SU-DHL-6 (cell line): ENCODE measurements around the gene CDC42BPG.

ENCODE experiments used
- H2AFZ ChIP-seq: fragments of 200-600 bp; sonication (generic); 2 replicates; pipeline ENCODE4 v1.6.1; 2014; ENCODE audit warnings: low read depth, mild to moderate bottlenecking, moderate library complexity, mixed read lengths, antibody characterized with exemption, low read length; ENCODE audit not compliant: severe bottlenecking
- H3F3A ChIP-seq: fragments of 200-600 bp; shearing (Covaris generic); 2 replicates; pipeline ENCODE4 v1.6.0; 2016; ENCODE audit warnings: antibody characterized with exemption, mild to moderate bottlenecking; ENCODE audit not compliant: insufficient read depth
- H3K27ac ChIP-seq: fragments of 200-600 bp; sonication (generic); 2 replicates; pipeline ENCODE4 v1.5.1; 2016; ENCODE audit warnings: low read depth, mild to moderate bottlenecking, low read length, moderate library complexity, mixed read lengths
- H3K27me3 ChIP-seq: fragments of 200-600 bp; sonication (generic), shearing (Covaris generic); 2 replicates; pipeline ENCODE4 v1.6.0; 2014; ENCODE audit warnings: mild to moderate bottlenecking, low read length
- H3K36me3 ChIP-seq: fragments of 200-600 bp; sonication (generic); 2 replicates; pipeline ENCODE4 v1.6.1; 2014; ENCODE audit warnings: mild to moderate bottlenecking, low read length, mixed read lengths
- H3K4me2 ChIP-seq: fragments of 300-600, 200-600 bp; shearing (Covaris generic), sonication (generic); 2 replicates; pipeline ENCODE4 v1.6.0; 2014; ENCODE audit warnings: low read length, low read depth, mild to moderate bottlenecking; ENCODE audit not compliant: poor library complexity, severe bottlenecking
- H3K4me3 ChIP-seq: fragments of 200-600 bp; sonication (generic); 2 replicates; pipeline ENCODE4 v1.5.1; 2014; ENCODE audit warnings: antibody characterized with exemption, low read length, mild to moderate bottlenecking, mixed read lengths; ENCODE audit not compliant: insufficient read depth, poor library complexity, severe bottlenecking
- H3K79me2 ChIP-seq: fragments of 200-600 bp; sonication (generic); 2 replicates; pipeline ENCODE4 v1.6.1; 2014; ENCODE audit warnings: mild to moderate bottlenecking, low read length, moderate library complexity; ENCODE audit not compliant: insufficient read depth
- H3K9ac ChIP-seq: fragments of 200-600 bp; sonication (generic); 2 replicates; pipeline ENCODE4 v1.7.0; 2014; ENCODE audit warnings: mild to moderate bottlenecking, low read length
- H3K9me2 ChIP-seq: fragments of 200-600 bp; sonication (generic); replicated peaks from 2 replicates; pipeline ENCODE4 v1.6.1; 2014; ENCODE audit warnings: low read length; ENCODE audit not compliant: insufficient read depth
- H3K9me3 ChIP-seq: fragments of 200-600 bp; sonication (generic); 2 replicates; pipeline ENCODE4 v1.6.1; 2014; ENCODE audit warnings: low read length, mixed read lengths; ENCODE audit not compliant: insufficient read depth
- H4K20me1 ChIP-seq: fragments of 200-600 bp; sonication (generic); 2 replicates; pipeline ENCODE4 v1.6.1; 2014; ENCODE audit warnings: low read depth, mild to moderate bottlenecking, antibody characterized with exemption, low read length, moderate library complexity, mixed read lengths
- CTCF ChIP-seq: fragments of 200-600 bp; sonication (generic); IDR thresholded peaks from one replicate; pipeline ENCODE4 v1.5.1; 2017; ENCODE audit warnings: antibody characterized with exemption, mild to moderate bottlenecking, low read length, moderate library complexity; ENCODE audit not compliant: insufficient read depth, poor library complexity, severe bottlenecking
- EZH2phosphoT487 ChIP-seq: fragments of 200-600 bp; sonication (generic), shearing (Covaris generic); conservative IDR thresholded peaks from 2 replicates; pipeline ENCODE4 v1.6.1; 2018; ENCODE audit warnings: mild to moderate bottlenecking, antibody characterized with exemption, low read length, moderate library complexity, mixed read lengths

CDC42BPG gene

GRCh38 chr11:64892411-64892831 is 48.0 kb upstream of the CDC42BPG start:
- no peak overlapping the region for H3K4me2 ChIP-seq
- no peaks in the 10 kb centered on the region for H3K9me3 ChIP-seq
- no peaks in the 10 kb centered on the region for H4K20me1 ChIP-seq
- H3K9me2 ChIP-seq: no peaks in the 10 kb centered on the region
- TF ChIP-seq EZH2phosphoT487: no peak
- no peak for TF ChIP-seq CTCF
- H3K4me3 ChIP-seq: no peak overlapping the region
- H3K79me2 ChIP-seq: no peaks in the 10 kb centered on the region
- no peak overlapping the region for H2AFZ ChIP-seq
- no peaks in the 10 kb centered on the region for H3K36me3 ChIP-seq
- H3K27ac ChIP-seq: no peak overlapping the region
- 0 out of 2 replicates have a peak, but pooled peaks cover 2% of the 10 kb centered on the region for H3F3A ChIP-seq
- H3K27me3 ChIP-seq: no peaks in the 10 kb centered on the region
- no peak overlapping the region for H3K9ac ChIP-seq

- H3K4me3 ChIP-seq: no peak overlapping the region
- H4K20me1 ChIP-seq: no peaks in the 10 kb centered on the region
- no peaks in the 10 kb centered on the region for H3K9me2 ChIP-seq
- no peaks in the 10 kb centered on the region for H3K27me3 ChIP-seq
- H2AFZ ChIP-seq: no peak overlapping the region
- no peak overlapping the region for H3K9ac ChIP-seq
- no peaks in the 10 kb centered on the region for H3K36me3 ChIP-seq
- no peak for TF ChIP-seq EZH2phosphoT487
- no peak for TF ChIP-seq CTCF
- H3K79me2 ChIP-seq: no peaks in the 10 kb centered on the region
- no peaks in the 10 kb centered on the region for H3K9me3 ChIP-seq
- H3K4me2 ChIP-seq: no peak overlapping the region
- no peak overlapping the region for H3K27ac ChIP-seq
- H3F3A ChIP-seq: 0 out of 2 replicates have a peak, but pooled peaks cover 5% of the 10 kb centered on the region
These were observed 47.4 kb upstream of the CDC42BPG start for GRCh38 chr11:64891880-64892279.

- no peak overlapping the region for H2AFZ ChIP-seq
- H3K79me2 ChIP-seq: no peaks in the 10 kb centered on the region
- no peaks in the 10 kb centered on the region for H3K9me2 ChIP-seq
- H4K20me1 ChIP-seq: no peaks in the 10 kb centered on the region
- H3F3A ChIP-seq: 0 out of 2 replicates have a peak, but pooled peaks cover 5% of the 10 kb centered on the region
- no peak overlapping the region for H3K27ac ChIP-seq
- no peaks in the 10 kb centered on the region for H3K36me3 ChIP-seq
- no peak overlapping the region for H3K4me2 ChIP-seq
- H3K9ac ChIP-seq: no peak overlapping the region
- no peaks in the 10 kb centered on the region for H3K27me3 ChIP-seq
- TF ChIP-seq CTCF: no peak
- TF ChIP-seq EZH2phosphoT487: no peak
- no peak overlapping the region for H3K4me3 ChIP-seq
- no peaks in the 10 kb centered on the region for H3K9me3 ChIP-seq
These were observed 46.9 kb upstream of the CDC42BPG start for GRCh38 chr11:64891215-64891848.
